Stimulated activated CD4-positive, alpha-beta T cell treated with anti-CD3 and anti-CD28 coated beads, Interleukin-4, amount 100 ng/mL, for 1 hour (primary cell): Measurements from ENCODE around the gene DACT2.

Source experiments
- DNase-seq: peaks from one replicate; pipeline ENCODE4 v3.0.0-alpha.2; 2020

Gene DACT2

DNA sequence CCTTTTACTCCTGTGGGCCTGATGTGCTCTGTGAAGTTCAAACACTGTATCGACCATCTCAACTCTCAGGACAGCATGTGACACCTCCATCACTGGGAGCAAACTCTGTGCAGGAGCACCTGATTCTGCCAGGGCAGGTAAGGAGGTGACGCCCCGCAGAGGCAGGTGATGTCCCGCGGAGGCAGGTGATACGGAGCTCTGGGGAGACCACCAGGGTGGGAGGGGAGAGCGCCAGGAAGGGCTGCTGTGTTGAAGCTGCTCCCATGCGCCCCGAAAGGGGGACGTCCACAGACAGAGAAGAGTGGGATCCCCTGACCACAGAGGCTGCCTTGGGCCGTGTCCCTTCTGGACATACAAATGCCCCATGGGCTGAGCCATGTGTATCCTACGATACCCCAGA is 58.3 kb downstream of the DACT2 start:
- DNase-seq: no peak

DNA sequence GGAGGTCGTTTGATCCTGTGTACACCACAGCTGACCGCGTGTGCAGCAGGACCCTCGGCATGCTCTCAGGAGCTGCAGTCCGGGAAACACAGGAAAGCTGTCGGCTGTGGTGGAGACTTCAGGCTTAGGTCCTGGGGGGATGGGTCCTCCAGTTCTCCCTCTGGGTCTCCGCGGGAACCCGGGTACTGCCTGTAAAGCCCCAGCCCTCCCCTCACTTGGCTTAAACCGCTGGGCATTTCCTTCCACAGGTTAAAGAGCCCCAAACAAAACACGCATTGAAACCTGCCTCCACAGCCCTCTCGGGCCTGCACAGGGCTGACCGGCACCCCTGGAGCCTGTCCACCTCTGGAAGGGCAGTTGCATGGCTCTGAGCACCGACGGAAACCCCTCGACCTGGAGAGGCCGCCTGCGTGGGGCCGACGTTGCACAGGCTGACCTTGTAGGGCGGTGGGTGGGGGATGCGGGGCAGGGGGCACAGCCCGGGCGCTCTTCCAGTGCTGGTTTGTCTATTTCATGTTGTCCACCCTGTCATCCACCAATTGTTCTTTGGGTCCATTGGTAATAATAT is 59.1 kb downstream of the DACT2 start:
- no peak for DNase-seq

DNA sequence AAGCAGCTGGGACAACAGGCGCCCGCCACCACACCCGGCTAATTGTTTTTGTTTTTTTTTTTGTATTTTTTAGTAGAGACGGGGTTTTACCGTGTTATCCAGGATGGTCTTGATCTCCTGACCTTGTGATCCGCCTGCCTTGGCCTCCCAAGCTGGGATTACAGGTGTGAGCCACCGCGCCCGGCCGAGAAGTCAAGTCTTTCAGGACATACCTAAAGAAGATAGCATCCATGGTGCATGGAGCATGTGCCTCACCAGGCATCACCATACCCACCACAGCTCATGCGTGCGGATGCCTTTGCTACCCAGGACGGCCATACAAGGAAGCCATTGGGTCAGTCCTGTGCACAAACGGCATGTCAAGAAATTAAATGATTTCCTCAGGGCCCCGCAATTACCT is 60.8 kb downstream of the DACT2 start:
- DNase-seq: no peak

DNA sequence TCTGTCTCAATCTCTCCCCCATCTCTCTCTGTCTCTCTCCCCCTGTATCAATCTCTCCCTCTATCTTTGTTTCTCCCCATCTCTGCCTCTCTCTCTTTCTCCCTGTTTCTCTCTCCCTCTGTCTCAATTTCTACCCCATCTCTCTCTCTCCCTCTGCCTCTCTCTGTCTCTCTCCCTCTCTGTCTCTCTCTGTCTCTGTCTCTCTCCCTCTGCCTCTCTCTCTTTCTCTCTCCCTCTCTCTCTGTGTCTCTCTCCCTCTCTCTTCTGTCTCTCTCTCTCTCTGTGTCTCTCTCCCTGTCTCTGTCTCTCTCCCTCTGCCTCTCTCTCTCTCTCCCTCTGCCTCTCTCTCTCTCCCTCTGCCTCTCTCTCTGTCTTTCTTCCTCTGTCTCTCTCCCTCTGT is 62.6 kb downstream of the DACT2 start:
- no peak for DNase-seq
